Mesendoderm (in vitro differentiated cells): Measurements from ENCODE around the gene SYK.
"Not testable (repeated sequence)": the region's sequence is repeated elsewhere in the genome, so short reads cannot be mapped to it uniquely, and the experiment has no call there.

Experiments used
- DNase-seq: peaks from one replicate; pipeline ENCODE4 v3.0.0; 2013
- H2AK5ac ChIP-seq: 2 replicates; pipeline ENCODE4 v1.6.1; 2013; ENCODE audit warnings: low read length, inconsistent platforms
- H2BK120ac ChIP-seq: 2 replicates; pipeline ENCODE4 v1.6.1; 2013; ENCODE audit warnings: low read depth, mild to moderate bottlenecking, low read length, moderate library complexity, mixed read lengths
- H2BK15ac ChIP-seq: replicated peaks from 2 replicates; pipeline ENCODE4 v1.6.1; 2013; ENCODE audit warnings: low read depth, mild to moderate bottlenecking, moderate library complexity
- H2BK5ac ChIP-seq: 2 replicates; pipeline ENCODE4 v1.6.1; 2013; ENCODE audit warnings: low read length, inconsistent platforms
- H3K18ac ChIP-seq: 2 replicates; pipeline ENCODE4 v1.6.1; 2013; ENCODE audit warnings: mild to moderate bottlenecking, low read length, mixed read lengths
- H3K23ac ChIP-seq: one replicate; pipeline ENCODE4 v1.6.1; 2013; ENCODE audit warnings: low read length
- H3K27ac ChIP-seq: 2 replicates; pipeline ENCODE4 v1.5.1; 2013; ENCODE audit warnings: low read depth, mild to moderate bottlenecking, inconsistent platforms, low read length, moderate library complexity
- H3K27me3 ChIP-seq: 2 replicates; pipeline ENCODE4 v1.6.1; 2013; ENCODE audit warnings: low read length, control low read depth, mild to moderate bottlenecking, inconsistent platforms; ENCODE audit not compliant: insufficient read depth, poor library complexity
- H3K36me3 ChIP-seq: 2 replicates; pipeline ENCODE4 v1.6.1; 2013; ENCODE audit warnings: low read length, inconsistent platforms; ENCODE audit not compliant: control insufficient read depth, insufficient read depth
- H3K4ac ChIP-seq: one replicate; pipeline ENCODE4 v1.6.1; 2013; ENCODE audit warnings: low read depth, mild to moderate bottlenecking, low read length, moderate library complexity
- H3K4me1 ChIP-seq: 2 replicates; pipeline ENCODE4 v1.6.1; 2013; ENCODE audit warnings: low read depth, low read length, inconsistent platforms; ENCODE audit not compliant: control insufficient read depth
- H3K4me2 ChIP-seq: 2 replicates; pipeline ENCODE4 v1.6.1; 2013; ENCODE audit warnings: low read length
- H3K4me3 ChIP-seq: 2 replicates; pipeline ENCODE4 v1.5.1; 2013; ENCODE audit warnings: mild to moderate bottlenecking, low read length
- H3K56ac ChIP-seq: one replicate; pipeline ENCODE4 v1.6.1; 2013; ENCODE audit warnings: low read length
- H3K79me1 ChIP-seq: 2 replicates; pipeline ENCODE4 v1.6.1; 2013; ENCODE audit warnings: low read length, inconsistent platforms
- H3K79me2 ChIP-seq: 2 replicates; pipeline ENCODE4 v1.6.1; 2013; ENCODE audit warnings: mild to moderate bottlenecking, low read length; ENCODE audit not compliant: control insufficient read depth, insufficient read depth
- H3K9ac ChIP-seq: 2 replicates; pipeline ENCODE4 v1.6.1; 2013; ENCODE audit warnings: low read length, inconsistent platforms
- H4K5ac ChIP-seq: one replicate; pipeline ENCODE4 v1.6.1; 2013; ENCODE audit warnings: low read length
- H4K8ac ChIP-seq: one replicate; pipeline ENCODE4 v1.6.1; 2013; ENCODE audit warnings: low read depth, mild to moderate bottlenecking, control low read depth, low read length, moderate library complexity
- WGBS: extraction: QIAGEN DNeasy Blood & Tissue Kit; methylation state at CpG from one replicate; pipeline ENCODE4 v1.1.7; 2013; ENCODE audit warnings: low lambda C conversion rate, missing lambda C conversion rate; ENCODE audit not compliant: insufficient coverage; ENCODE audit errors: extremely low coverage; 5-methylcytosine and 5-hydroxymethylcytosine counted together

The SYK gene

GRCh38 chr9:90821236-90821635 lies 19.6 kb downstream of the SYK start:
- not testable (repeated sequence) for H3K4ac ChIP-seq, H3K27me3 ChIP-seq, H3K56ac ChIP-seq, H4K5ac ChIP-seq, H2BK15ac ChIP-seq, H2AK5ac ChIP-seq, DNase-seq, H3K4me3 ChIP-seq, H4K8ac ChIP-seq, H3K27ac ChIP-seq, H3K36me3 ChIP-seq, H2BK120ac ChIP-seq, H3K79me2 ChIP-seq, H3K4me2 ChIP-seq, H3K9ac ChIP-seq, H3K79me1 ChIP-seq, H3K4me1 ChIP-seq, H3K23ac ChIP-seq, H3K18ac ChIP-seq, H2BK5ac ChIP-seq
- no CpG with 5 or more reads among the region's 1 CpG for WGBS

DNA sequence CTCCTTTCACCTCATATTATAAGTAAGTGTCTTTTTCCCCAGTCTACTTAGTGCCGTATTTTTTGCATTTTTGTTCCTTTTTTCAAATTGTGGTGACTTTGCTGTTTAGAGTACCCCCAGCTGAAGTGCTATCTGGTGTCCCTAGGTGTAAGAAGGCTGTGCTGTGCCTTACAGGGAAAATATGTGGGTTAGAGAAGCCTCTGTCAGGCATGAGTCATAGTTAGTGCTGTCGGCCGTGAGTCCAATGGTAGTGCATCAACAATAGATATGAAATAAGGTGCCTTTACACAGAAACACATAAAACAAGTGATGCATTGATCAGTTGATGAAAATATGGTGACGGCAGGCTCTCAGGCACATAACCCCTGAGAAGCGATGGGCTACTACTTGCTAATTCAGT lies 20.1 kb downstream of the SYK start:
- no peak for DNase-seq
- H2AK5ac ChIP-seq, result no peak overlapping the region

GRCh38 chr9:90822866-90823265 lies 21.2 kb downstream of the SYK start:
- H3K36me3 ChIP-seq, result no peaks in the 10 kb centered on the region
- H3K4ac ChIP-seq, result no peak overlapping the region
- no CpG with 5 or more reads among the region's 2 CpGs for WGBS
- no peaks in the 10 kb centered on the region for H3K27me3 ChIP-seq
- no peak overlapping the region for H3K23ac ChIP-seq
- no peak overlapping the region for H3K18ac ChIP-seq
- H2BK15ac ChIP-seq, result no peak overlapping the region
- H4K5ac ChIP-seq, result no peak overlapping the region
- no peak overlapping the region for H3K4me2 ChIP-seq
- no peak overlapping the region for H4K8ac ChIP-seq
- H3K27ac ChIP-seq, result no peak overlapping the region
- no peak overlapping the region for H3K9ac ChIP-seq
- no peak overlapping the region for H2BK120ac ChIP-seq
- H3K4me1 ChIP-seq, result no peaks in the 10 kb centered on the region
- H3K79me1 ChIP-seq, result no peaks in the 10 kb centered on the region
- no peaks in the 10 kb centered on the region for H3K79me2 ChIP-seq
- no peak overlapping the region for H2AK5ac ChIP-seq
- H2BK5ac ChIP-seq, result no peak overlapping the region
- no peak overlapping the region for H3K4me3 ChIP-seq
- H3K56ac ChIP-seq, result no peak overlapping the region
- DNase-seq, result peak; percentile 30

More for the DNA sequence above, 20.1 kb downstream of the SYK start:
- no peak overlapping the region for H3K18ac ChIP-seq
- no peaks in the 10 kb centered on the region for H3K79me2 ChIP-seq
- H4K8ac ChIP-seq, result no peak overlapping the region
- no peaks in the 10 kb centered on the region for H3K79me1 ChIP-seq
- H3K27ac ChIP-seq, result no peak overlapping the region
- H2BK120ac ChIP-seq, result no peak overlapping the region
- no peak overlapping the region for H3K23ac ChIP-seq
- H4K5ac ChIP-seq, result no peak overlapping the region
- H3K56ac ChIP-seq, result no peak overlapping the region
- H3K4me1 ChIP-seq, result no peaks in the 10 kb centered on the region
- no peak overlapping the region for H3K4me3 ChIP-seq
- WGBS, result no CpG with 5 or more reads among the region's 5 CpGs
- H3K4me2 ChIP-seq, result no peak overlapping the region
- no peak overlapping the region for H3K4ac ChIP-seq
- no peak overlapping the region for H2BK5ac ChIP-seq
- H3K27me3 ChIP-seq, result no peaks in the 10 kb centered on the region
- no peak overlapping the region for H2BK15ac ChIP-seq
- H3K36me3 ChIP-seq, result no peaks in the 10 kb centered on the region
- H3K9ac ChIP-seq, result no peak overlapping the region

DNA sequence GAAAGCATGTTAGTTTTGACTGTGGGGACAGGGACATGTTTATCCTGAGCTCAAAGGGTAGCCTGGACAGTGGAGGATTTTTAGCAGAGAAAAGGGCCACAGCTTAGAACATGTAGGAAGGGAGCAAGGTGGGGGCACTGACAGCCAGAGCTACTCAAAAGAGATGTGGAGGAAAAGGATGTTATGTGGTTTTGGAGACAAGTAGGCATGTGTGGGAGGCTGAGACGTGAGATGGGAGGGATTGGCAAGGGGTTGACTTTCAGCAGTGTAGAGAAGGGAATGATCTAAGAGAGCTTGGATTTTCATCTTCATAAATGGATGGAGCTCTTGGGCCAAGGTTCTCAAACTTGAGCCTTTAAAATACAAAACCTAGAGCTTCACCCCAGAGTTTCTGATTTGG lies 24.0 kb downstream of the SYK start:
- DNase-seq, result no peak
- no peak overlapping the region for H3K4ac ChIP-seq
- no peaks in the 10 kb centered on the region for H3K79me1 ChIP-seq
- H3K27ac ChIP-seq, result no peak overlapping the region
- H3K4me2 ChIP-seq, result no peak overlapping the region
- no peaks in the 10 kb centered on the region for H3K4me1 ChIP-seq
- H3K79me2 ChIP-seq, result no peaks in the 10 kb centered on the region
- H3K36me3 ChIP-seq, result no peaks in the 10 kb centered on the region
- H3K23ac ChIP-seq, result no peak overlapping the region
- no peak overlapping the region for H4K8ac ChIP-seq
- no peak overlapping the region for H2BK5ac ChIP-seq
- no peak overlapping the region for H2BK120ac ChIP-seq
- WGBS, result no CpG with 5 or more reads among the region's 1 CpG
- no peak overlapping the region for H4K5ac ChIP-seq
- H2AK5ac ChIP-seq, result no peak overlapping the region
- H3K4me3 ChIP-seq, result no peak overlapping the region
- H3K27me3 ChIP-seq, result no peaks in the 10 kb centered on the region
- no peak overlapping the region for H3K56ac ChIP-seq
- no peak overlapping the region for H3K18ac ChIP-seq
- no peak overlapping the region for H2BK15ac ChIP-seq
- no peak overlapping the region for H3K9ac ChIP-seq

DNA sequence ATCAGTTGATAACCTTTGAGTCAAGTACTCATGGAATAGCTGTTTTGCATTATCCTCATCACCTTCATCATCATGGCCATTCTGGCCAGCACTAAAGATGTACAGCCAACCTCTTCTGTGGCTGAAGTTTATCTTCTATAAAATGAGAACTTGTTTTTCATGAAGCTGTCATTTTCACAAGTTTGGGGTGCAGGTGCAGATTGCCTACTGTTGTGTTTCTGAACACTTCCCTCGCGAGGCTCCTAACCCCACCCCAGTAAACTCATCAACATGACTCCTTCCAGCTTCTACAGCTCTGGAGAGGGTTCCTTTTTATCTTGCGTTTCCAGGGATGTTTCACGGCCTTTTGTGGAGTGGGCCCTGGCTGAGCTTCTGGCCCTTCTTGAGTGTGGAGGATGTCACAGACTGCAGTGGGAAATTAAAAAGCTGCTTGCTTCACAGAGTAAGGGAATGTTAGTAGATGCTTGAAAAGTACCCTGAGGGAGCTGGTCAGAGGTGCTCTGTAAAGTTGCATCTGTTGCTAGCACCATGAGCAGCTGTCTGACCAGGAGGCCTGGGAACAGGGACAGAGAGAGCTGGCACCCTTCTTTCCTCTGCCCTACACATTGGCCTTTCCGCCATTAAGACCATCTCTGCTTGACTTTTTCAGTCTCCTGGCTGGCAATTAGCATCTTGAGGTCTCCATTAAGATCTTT lies 24.9 kb downstream of the SYK start:
- Histone ChIP-seq H2BK120ac (no peak overlapping the region), H3K56ac (no peak overlapping the region), H3K18ac (no peak overlapping the region), H3K4me1 (no peaks in the 10 kb centered on the region), H3K79me1 (no peaks in the 10 kb centered on the region), H3K27me3 (no peaks in the 10 kb centered on the region), H4K8ac (no peak overlapping the region), H3K4ac (no peak overlapping the region), H2AK5ac (no peak overlapping the region), H3K4me3 (no peak overlapping the region), H3K79me2 (no peaks in the 10 kb centered on the region), H4K5ac (no peak overlapping the region), H3K23ac (no peak overlapping the region), H2BK15ac (no peak overlapping the region), H3K4me2 (no peak overlapping the region), H2BK5ac (no peak overlapping the region), H3K36me3 (no peaks in the 10 kb centered on the region), H3K9ac (no peak overlapping the region), H3K27ac (no peak overlapping the region)
- WGBS, result no CpG with 5 or more reads among the region's 5 CpGs
- DNase-seq, result no peak
